Superior temporal gyrus (tissue), 1 donor: ENCODE measurements around the gene TMEM140.
"Not testable (repeated sequence)": the region's sequence is repeated elsewhere in the genome, so short reads cannot be mapped to it uniquely, and the experiment has no call there.

Experiments
- DNase-seq: peaks from one replicate; pipeline ENCODE4 v3.0.0-alpha.2; 2016; ENCODE audit errors: extremely low spot score

The TMEM140 gene

DNA sequence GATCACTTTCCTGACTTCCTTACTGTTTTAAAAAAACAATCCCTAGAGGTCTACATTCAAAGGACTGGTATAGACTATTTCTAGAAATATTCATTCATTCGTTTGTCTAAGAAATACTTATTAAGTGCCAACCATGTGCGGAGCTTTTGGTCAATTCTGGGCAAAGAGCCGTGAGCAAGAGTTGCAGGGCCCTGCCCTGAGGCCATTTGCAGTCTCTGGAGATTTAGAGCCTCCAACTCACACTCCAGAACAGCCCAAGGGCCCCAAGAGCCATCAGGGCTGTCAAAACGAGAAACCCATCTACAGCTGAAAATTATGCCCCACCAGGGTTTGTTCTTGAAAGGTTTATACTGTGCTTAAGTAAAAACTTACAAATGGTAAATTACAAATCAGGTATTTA, 47.3 kb downstream of the TMEM140 start:
- DNase-seq, result no peak

DNA sequence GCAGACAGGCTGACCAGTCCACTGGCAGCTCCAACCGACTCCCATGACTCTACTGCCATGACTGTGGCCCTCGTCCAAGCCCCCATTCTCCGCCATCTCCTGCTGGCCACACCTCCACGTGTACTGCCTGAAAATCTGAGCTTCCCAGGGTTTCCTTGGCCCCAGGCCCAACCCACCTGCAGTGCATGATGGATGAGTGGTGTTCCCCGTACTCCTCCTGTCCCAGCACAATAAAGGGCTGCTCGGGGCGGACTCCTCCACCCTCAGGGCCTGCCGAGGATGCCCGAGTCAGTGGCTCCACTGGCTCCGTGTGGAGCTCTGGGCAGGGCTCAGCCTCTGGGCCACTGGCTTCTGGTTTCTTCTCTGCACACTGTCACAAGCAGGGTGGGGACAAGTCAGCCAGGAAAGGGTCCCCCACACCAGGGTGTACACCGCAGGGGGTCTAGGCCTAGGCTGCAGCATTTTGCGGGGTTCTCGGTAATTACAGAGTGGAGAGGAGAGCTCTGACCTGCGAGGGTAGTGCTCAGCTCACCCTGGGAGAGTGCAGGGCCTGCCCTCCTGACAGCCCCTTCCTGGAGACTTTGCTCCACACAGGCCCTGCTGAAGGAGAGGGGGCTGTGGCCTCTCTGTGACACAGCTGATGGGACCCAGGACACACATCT, 48.2 kb downstream of the TMEM140 start:
- DNase-seq, result no peak

DNA sequence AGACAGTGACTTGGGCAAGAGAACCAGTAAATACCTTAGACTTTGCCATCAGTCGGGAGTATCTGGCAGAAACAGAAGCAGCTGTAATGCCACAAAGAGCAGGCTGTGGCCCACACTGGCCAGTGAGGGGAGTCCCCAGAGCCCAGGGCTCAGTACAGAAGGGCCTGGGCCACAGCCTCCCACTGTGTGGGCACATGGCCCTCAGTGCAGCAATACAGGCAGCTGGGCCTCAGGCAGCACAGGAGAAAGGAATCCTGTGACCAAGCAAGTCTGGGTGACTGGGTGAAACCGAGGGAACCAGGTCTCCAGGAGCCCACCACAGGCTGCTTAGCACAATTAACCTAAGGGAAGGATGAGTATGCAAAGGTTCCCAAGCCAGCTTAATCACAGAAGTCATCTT, 49.5 kb downstream of the TMEM140 start:
- DNase-seq, result no peak

DNA sequence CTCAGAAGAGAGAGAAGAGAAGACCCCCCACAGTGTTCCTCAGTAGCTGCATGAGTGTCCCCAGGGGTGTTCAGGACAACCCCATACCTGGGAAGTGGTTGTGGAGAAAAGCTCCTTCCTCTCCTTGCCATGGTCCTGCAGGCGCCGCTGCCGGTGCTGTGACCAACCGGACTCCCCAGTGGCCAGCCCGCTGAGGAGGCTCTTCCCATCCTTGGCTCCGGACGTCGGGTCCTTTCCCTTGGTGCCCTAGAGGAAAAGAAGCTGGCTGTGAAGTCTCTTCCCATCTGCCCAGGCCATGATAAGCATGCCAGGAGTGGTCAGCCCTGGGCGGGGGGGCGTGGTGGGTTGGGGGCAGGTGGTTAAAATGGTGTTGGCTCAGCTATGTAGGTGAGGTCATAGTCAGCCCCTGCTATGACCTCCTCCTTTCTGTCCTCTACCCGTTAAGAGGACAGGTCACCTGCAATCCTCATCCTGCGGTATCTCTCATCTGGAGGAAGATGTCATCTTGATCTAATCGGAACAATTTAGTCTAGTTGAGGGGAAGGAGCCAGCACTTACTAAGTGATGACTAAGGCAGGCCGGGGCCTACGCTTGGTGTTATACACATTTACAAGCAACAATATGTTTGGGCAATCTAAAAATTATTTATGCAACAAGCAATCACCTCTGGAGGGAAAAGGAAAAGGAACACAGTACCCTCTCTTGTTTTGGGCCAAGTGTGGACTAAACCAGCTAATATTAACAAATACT, 50.2 kb downstream of the TMEM140 start:
- no peak for DNase-seq

DNA sequence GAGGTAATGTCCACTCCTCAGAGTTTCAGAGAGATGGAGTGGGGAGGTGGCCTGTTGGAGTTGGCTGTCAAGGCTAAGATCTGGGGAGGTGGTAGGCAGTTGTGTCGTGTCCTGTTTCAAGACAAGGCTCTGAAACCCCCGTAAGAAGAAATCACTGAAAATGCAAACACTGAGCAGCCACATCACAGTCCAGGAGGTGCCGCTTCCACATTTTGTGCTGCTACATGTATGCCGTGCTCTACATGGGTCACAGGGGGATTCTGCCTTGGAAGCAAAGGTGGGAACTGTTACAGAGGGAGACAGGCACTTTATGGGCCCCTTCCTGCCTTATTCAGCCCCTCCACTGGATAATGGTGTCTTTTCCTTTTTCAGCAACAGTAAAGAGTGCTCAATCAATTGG, 51.6 kb downstream of the TMEM140 start:
- DNase-seq, result no peak

DNA sequence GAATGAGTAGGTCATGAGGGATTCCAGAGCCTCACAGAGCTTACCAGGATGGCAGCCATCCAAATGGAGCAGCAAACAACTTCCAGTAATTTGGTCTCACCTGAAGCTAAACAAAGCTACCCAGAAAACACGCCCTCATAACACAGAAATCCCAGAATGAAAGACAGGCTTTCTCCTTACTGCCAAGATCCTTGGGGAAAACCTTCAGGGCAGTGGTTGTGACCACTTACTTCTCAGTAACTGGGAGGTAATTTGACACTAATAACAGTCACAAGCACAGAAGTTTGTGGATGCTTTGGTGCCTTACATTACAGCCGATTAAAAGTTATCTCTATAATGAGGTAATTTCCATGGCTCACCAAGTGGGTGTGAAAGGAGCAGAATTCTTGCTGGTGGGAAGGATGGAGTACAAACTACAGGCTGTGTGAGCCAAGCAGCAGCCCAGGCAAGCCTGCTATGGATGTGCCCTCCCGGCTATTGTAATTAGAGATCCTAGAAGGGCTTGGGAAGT, 53.0 kb downstream of the TMEM140 start:
- no peak for DNase-seq

DNA sequence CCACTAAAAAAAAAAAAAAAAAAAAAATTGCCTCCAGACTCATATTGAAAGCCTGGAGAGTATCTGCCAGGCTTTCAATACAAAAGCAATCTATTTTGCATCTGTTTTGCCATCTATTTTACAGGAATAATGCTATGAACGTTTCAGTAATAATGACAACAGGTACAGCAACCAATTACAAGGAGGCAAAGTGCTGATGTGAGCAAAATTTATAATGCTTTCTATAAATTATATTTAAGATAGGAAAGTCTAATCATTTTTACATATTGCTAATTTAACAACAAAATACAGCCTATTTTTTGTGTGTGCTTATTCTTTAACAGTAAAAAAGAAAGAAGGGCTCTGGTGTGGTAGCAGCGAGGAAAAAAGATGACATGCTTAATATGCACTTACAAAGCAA, 53.5 kb downstream of the TMEM140 start:
- no peak for DNase-seq

DNA sequence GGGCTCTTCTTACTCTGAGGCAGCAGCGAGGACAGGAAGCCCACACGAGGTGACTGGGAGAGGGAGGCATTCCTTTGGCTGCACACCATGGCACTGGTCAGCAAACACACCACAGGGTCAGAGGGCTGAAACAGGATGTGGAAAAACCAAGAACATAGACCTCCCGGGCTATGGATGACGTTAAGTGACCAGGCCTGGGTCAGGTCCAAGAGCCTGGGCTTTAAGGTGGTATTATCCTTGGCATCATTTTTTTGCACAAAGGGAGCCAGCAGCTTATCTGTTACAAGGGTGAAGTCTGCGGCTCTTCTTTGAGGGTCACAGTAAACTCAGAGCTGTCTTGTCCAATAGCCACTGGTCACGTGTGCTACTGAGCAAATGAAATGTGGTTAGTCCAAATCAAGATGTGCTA, 56.5 kb downstream of the TMEM140 start:
- no peak for DNase-seq

DNA sequence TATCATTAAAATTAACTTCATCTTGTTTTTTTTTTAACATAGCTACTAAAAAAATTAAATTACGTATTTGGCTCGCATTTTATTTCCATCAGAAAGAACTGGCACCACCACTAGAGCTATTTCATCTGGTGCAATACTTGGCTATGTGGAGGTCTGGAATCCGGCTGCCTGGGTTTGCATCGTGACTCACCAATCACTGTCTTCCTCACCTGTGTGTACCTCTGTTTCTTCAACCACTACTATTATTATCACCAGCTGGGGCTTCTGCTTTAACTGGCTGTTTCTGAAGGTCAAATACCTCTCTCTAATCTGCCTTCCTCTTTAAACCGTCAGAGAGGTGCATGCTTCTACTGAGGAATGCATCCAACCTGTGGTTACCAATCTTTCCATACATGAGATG, 57.0 kb downstream of the TMEM140 start:
- DNase-seq, result no peak

DNA sequence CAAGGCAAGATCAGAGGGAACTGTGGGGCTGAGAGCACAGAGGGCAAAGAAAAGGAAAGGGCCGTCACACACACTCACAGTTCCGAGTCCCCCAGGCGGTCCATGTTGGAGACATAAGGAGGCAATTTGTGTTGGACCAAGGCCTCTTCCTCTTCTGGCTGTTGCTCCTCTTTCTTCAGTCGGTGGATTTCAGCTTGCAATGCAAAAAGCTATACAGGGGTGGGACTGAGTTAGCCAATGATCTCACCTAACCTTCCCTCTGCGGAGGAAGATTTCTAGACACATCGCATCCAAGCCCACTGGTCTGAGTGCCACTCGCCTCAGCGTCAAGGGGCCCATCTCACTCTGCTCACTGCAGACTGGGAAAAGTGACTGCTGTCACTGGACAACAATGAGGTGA, 58.0 kb downstream of the TMEM140 start:
- DNase-seq, result no peak

DNA sequence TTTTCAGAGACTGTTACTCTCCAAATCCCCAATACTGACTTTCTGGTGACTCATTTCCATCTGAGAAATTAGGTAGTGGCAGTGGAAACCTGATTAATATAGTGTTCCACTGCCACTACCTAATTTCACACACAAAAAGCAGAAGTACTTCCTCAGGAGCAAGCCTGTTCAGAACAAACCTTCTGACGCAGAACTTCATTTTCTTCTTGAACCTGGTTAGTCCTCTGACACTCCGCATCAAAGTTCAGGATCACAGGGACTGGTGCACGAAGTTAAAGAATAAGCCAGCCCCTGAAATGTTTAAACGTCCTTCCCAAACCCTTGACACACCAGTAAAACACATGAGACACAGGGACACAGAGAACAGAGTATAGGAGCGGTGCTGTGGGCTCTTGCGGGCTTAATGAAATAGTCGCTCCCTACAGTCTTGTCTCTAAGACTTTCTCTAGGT, 59.1 kb downstream of the TMEM140 start:
- no peak for DNase-seq

DNA sequence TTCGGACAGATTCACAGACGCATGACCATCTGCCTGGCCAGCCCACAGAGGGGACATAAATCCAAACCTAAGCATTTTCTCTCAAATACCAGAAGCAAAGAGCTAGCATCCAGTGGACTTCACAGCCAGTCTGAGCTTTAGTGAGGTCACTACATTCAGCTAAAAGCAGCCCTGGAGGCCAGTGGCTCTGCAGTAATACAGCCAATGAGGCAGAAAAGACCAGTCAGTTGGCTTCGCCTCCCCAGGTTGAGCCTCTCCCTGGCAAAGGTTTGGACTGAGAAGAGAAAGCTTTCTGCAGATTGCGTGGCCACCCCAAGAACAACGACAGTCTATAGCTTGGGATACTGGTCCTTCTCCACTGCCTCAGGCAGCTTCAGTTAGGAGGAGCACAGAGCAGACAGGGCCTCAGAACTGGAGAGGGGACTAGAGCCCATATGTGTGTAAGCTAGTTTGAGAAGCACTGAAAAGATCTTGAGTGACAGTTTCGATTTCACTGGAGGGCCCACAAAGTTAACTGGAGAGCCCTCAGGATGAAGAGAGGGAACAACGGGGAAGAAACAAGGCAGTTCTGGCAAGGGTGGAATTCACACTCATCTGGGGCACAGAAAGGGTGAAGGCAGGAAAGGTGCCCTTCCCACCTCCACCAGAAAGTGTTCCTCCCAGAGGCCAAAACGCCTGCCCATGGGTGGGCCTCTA, 59.7 kb downstream of the TMEM140 start:
- no peak for DNase-seq

DNA sequence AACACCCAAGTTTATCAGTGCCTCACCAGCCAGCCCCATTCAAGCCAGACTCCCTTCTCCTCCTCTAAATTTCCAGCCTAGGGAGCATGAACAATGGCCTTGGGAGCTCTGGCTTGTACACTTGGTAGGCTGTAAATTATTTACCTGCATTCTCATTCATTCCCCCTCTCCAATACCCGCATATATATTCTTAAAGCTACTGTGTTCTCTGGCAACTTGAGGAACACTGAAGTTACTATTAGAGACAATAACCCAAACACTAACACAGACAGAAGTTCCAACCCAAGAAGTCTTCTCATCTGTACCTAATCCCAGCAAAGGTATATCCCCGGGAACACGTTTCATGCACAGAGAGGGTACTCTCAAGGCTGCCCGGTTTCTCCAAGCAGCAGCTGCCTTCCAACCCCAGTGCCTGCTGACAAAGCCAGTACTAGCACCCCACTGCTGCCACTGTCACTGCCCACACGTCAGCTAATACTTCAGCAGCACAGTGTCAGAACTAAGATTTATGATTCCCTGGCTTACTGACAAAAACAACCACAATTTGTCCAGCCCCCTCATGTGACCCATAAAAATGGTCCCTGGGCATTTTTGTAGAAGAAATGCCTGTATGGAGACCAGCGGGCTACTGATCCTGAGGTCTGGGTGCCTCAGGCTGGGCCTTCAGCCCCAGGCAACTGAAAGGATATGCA, 60.4 kb downstream of the TMEM140 start:
- DNase-seq, result no peak

DNA sequence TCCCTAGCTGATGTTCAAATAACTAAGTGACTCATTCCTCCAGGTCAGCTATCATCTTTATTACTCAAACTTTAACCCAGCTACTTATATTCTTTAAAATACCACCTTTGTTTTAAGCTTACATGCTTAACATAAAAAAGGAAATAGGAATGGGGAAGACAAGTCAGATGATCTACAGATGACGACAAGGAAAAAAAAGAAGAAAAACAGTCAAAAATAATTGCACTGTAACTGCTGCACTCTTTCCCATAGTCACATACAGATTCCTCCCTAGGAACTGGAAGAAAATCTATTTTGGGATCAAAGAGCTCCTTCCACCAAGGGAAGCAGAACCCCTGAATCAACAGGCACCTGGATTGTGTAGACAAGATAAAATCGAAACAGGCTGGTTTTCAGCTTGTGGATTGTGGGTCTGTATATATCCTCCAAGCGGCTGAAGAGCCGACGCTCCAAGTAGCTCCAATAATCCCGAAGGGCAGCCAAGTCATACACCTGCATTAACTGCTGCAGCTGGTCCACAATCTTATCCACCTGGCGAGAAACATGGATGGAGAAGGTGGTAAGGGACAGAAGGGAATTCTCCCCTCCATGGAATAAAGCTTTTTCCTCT, 61.5 kb downstream of the TMEM140 start:
- DNase-seq, result no peak

DNA sequence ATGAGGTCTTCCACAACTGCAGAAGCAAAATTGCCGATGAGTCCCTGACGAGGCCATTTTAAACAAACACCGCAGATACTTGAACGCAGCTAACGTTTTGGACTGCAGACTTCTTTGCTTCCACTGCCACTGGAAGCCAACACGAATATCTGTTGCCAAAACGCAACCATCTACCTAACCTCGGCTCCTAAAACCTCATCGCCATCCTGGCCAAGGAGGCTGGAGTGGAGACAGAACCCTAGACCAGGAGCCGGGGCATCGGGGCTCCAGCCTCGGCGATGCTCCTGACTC, 63.0 kb downstream of the TMEM140 start:
- peak; percentile 60 for DNase-seq

DNA sequence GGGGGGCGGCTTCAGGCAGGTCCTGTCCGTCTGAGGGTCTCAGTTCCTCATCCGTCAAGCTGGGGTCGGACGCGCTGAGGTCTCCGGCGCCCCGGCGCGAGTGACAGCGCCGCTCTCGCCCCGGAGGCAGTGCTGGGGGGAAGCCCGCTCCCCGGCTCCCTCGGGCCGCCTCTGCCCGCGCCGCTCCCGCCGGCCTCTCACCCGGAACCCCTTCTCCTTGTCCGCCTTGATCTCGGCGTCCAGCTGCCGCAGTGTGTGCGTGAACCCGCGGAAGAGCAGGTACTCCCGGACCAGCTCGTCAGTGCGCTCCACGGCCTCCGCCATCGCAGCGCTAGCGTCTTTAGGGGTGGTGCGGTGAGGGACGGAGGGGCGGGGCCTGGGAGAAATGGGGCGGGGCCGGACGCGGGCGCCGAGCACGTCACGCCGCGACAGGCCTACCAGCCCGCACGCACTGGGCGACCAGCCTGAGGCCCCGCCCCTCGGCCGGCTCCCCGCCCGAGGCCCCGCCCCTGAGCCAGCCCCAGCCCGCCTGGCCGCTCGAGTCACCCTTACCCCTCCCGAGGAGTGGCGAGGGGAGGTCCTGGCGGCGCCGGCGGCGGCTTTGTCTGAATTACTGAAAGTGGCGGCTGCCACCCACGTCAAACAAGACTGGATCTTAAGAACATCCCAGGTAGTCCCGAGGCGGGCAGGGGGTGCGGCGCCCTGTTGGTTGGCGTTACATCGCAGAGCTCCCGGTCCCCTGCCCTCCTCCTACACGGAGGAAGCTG, 63.5 kb downstream of the TMEM140 start, which contains the start of gene WDR91:
WDR91 (minus strand) TSS at position 348 of the 767 bp plus-strand sequence; CDS start at position 324, 24 bp downstream.
- DNase-seq, result peak; percentile 91

DNA sequence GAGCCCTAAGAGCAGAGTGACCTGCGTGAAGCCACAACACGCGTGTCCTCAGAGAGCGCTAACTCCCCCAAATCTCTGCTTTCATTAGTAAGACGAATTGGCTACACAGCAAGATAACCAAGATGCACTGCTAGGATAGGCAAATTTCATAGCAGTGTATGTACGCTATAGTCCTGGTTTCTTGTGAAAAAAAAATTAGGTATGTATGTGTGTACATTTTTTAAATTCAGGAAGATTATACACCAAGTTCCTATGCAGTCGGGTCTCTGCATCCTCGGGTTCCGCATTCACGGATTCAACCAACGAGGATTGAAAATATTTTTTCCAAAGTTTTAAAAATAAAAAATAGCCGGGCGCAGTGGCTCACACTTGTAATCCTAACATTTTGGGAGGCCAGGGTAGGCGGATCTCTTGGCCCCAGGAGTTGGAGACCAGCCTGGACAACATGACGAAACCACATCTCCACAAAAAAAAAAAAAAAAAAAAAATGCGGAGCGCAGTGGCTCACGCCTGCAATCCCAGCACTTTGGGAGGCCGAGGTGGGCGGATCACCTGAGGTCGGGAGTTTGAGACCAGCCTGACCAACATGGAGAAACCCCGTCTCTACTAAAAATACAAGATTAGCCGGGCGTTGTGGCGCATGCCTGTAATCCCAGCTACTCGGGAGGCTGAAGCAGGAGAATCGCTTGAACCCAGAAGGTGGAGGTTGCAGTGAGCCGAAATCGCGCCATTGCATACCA, 64.2 kb downstream of the TMEM140 start:
- not testable (repeated sequence) for DNase-seq

DNA sequence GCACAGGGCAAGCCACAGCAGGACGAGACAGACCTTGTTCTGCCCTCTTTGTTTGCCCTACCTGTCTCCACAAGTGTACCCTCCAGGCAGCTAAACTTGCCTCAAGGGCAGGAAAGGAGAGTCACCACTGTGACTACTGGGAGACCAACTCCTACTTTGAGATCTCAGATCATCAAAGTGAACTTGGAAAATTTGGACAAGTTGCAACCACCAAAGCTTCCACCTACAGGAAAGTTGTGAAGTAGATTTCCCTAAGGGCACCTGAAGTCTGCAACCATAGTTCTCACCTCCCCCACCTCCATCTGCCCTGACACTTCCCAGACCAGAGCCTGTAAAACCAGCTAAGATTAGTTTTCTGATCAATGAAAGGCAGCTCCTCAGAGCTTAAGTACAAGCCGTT, 66.0 kb downstream of the TMEM140 start:
- DNase-seq, result no peak

DNA sequence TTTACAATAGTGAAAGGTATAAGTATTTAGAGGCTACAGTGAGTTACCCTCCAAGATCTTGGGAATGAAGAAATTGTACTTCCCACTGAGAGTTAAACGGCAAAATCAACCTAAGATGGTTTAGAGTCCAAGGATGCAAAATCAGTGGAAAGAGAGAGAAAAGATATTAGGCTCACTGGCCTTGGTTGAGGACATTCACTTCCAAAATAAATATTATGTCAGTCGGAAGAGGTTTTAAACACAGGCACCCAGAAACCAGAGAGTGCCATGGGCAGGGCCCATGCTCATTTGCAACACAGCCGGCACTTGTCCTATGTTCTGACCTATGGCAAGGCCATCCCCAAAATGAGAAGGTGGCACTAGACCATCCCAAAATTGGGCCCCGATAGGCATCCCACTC, 67.3 kb downstream of the TMEM140 start:
- DNase-seq, result no peak

DNA sequence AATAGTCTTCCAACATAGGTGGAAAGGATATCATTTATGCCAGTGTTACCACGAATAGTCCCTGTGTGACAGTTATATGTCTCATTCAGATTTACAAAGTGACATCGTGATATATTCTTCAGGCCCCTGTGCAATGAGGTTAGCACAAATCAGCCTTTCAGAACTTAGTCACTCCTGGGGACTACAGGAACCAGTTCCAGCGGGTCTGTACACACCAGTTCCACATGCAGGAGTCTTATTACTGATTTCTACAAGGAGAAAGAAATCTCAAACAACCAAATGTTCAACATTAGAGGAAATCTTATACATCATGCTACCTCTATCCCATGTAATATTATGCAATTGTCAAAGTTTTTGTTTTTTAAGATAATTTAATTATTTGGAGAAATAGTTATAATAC, 67.8 kb downstream of the TMEM140 start:
- no peak for DNase-seq
